HPDE6-E6E7 (cell line): ENCODE measurements around the gene SCOC.

Experiments used
- DNase-seq: peaks from one replicate; pipeline ENCODE4 v3.0.0; 2011; ENCODE audit warnings: missing footprints; ENCODE audit errors: extremely low spot score

The SCOC gene

GRCh38 chr4:140373328-140374129, at the start of gene SCOC:
Gene SCOC, plus strand, starts transcription at chr4:140373646. Its CDS starts 5,525 bp downstream, at chr4:140379171.
- DNase-seq, result peak; percentile 100

- peak; percentile 58 for DNase-seq
These were observed 47.0 kb upstream of the SCOC start for GRCh38 chr4:140326395-140326993.

- no peak for DNase-seq
These were observed 43.0 kb upstream of the SCOC start for GRCh38 chr4:140330311-140330900.

- no peak for DNase-seq
These were observed 42.2 kb upstream of the SCOC start for GRCh38 chr4:140331245-140331644.

GRCh38 chr4:140331876-140332275, 41.6 kb upstream of the SCOC start:
- no peak for DNase-seq

- DNase-seq, result no peak
These were observed 40.7 kb upstream of the SCOC start for GRCh38 chr4:140332734-140333133.

- no peak for DNase-seq
These were observed 39.9 kb upstream of the SCOC start for GRCh38 chr4:140333523-140333922.

GRCh38 chr4:140335076-140335475, 38.4 kb upstream of the SCOC start:
- DNase-seq, result no peak

GRCh38 chr4:140336730-140337129, 36.7 kb upstream of the SCOC start:
- no peak for DNase-seq

GRCh38 chr4:140342620-140343019, 30.8 kb upstream of the SCOC start:
- no peak for DNase-seq

GRCh38 chr4:140343303-140343702, 30.1 kb upstream of the SCOC start:
- peak; percentile 38 for DNase-seq

- DNase-seq, result no peak
These were observed 29.3 kb upstream of the SCOC start for GRCh38 chr4:140344101-140344500.

GRCh38 chr4:140344621-140345020, 28.8 kb upstream of the SCOC start:
- DNase-seq, result no peak

- no peak for DNase-seq
These were observed 27.3 kb upstream of the SCOC start for GRCh38 chr4:140346136-140346535.

- no peak for DNase-seq
These were observed 23.6 kb upstream of the SCOC start for GRCh38 chr4:140349816-140350215.

- no peak for DNase-seq
These were observed 22.1 kb upstream of the SCOC start for GRCh38 chr4:140351093-140352075.

GRCh38 chr4:140353786-140354185, 19.7 kb upstream of the SCOC start:
- DNase-seq, result no peak

GRCh38 chr4:140355288-140355687, 18.2 kb upstream of the SCOC start:
- no peak for DNase-seq

GRCh38 chr4:140357868-140358267, 15.6 kb upstream of the SCOC start:
- no peak for DNase-seq

GRCh38 chr4:140358281-140358680, 15.2 kb upstream of the SCOC start:
- no peak for DNase-seq

GRCh38 chr4:140359562-140360427, 13.7 kb upstream of the SCOC start:
- peak; percentile 39 for DNase-seq
